Liver (tissue), 3 donors: Measurements from ENCODE around the gene MRTFB.

Experiments used
- CTCF ChIP-seq: fragments of 150-350 bp; IDR thresholded peaks from 2 replicates; pipeline ENCODE4 v1.5.1; 2017; ENCODE audit warnings: improper control_type of control experiment, low read depth, low read length; ENCODE audit not compliant: missing input control
- SP1 ChIP-seq: IDR thresholded peaks from 2 replicates; pipeline ENCODE4 v1.6.1; 2018; ENCODE audit warnings: antibody characterized with exemption, mild to moderate bottlenecking
- donor health status: healthy.
- donor health status: healthy.

GRCh38 chr16:14283786-14284185, 212.7 kb downstream of the MRTFB start:
- TF ChIP-seq CTCF (no peak), SP1 (no peak)
